ENCODE results near the gene CIB2.

CIB2 gene

GRCh38 chr15:78149068-78149804 lies 18.0 kb upstream of the CIB2 start, which contains the start of gene IDH3A:
IDH3A (plus strand) TSS chr15:78149362; CDS start chr15:78149404, 42 bp downstream.
- no peaks in the 10 kb centered on the region for H3K27me3 ChIP-seq (ENCODE audit: control insufficient read depth in 1 of 2, insufficient read depth in 2 of 2, low read length in 2 of 2)
- H3K36me3 ChIP-seq (ENCODE audit: control insufficient read depth in 2 of 2, insufficient read depth in 2 of 2, low read length in 2 of 2), result no peaks in the 10 kb centered on the region
- H3K9me3 ChIP-seq (ENCODE audit: control insufficient read depth in 2 of 2, low read length in 2 of 2), result no peaks in the 10 kb centered on the region
- peak within 1 kb of the TSS; percentile 75 to 84 for H3K4me3 ChIP-seq (ENCODE audit: low read length in 2 of 2)
- peaks cover 20% of the 10 kb centered on the region for H3K4me1 ChIP-seq (ENCODE audit: control insufficient read depth, insufficient read depth, low read length)
- peak within 1 kb of the TSS; percentile 88 to 93 for H3K9ac ChIP-seq (ENCODE audit: low read length in 2 of 2)
- peak within 1 kb of the TSS; percentile 37 for H3K27ac ChIP-seq (ENCODE audit: low read length)

GRCh38 chr15:78148392-78149067 lies 17.3 kb upstream of the CIB2 start:
- no peak overlapping the region for H3K27ac ChIP-seq (ENCODE audit: low read length)
- H3K4me3 ChIP-seq (ENCODE audit: low read length in 2 of 2), result peak overlapping the region; percentile 75 to 84
- peaks cover 20% of the 10 kb centered on the region for H3K4me1 ChIP-seq (ENCODE audit: control insufficient read depth, insufficient read depth, low read length)
- H3K9me3 ChIP-seq (ENCODE audit: control insufficient read depth in 2 of 2, low read length in 2 of 2), result no peaks in the 10 kb centered on the region
- no peaks in the 10 kb centered on the region for H3K27me3 ChIP-seq (ENCODE audit: control insufficient read depth in 1 of 2, insufficient read depth in 2 of 2, low read length in 2 of 2)
- no peaks in the 10 kb centered on the region for H3K36me3 ChIP-seq (ENCODE audit: control insufficient read depth in 2 of 2, insufficient read depth in 2 of 2, low read length in 2 of 2)
- peak overlapping the region; percentile 79 to 81 for H3K9ac ChIP-seq (ENCODE audit: low read length in 2 of 2)

GRCh38 chr15:78147566-78147965 lies 16.3 kb upstream of the CIB2 start:
- H3K4me3 ChIP-seq (ENCODE audit: low read length in 2 of 2), result no peak overlapping the region
- H3K9ac ChIP-seq (ENCODE audit: low read length in 2 of 2), result no peak overlapping the region
- H3K27ac ChIP-seq (ENCODE audit: low read length), result no peak overlapping the region
- no peaks in the 10 kb centered on the region for H3K9me3 ChIP-seq (ENCODE audit: control insufficient read depth in 2 of 2, low read length in 2 of 2)
- H3K36me3 ChIP-seq (ENCODE audit: control insufficient read depth in 2 of 2, insufficient read depth in 2 of 2, low read length in 2 of 2), result no peaks in the 10 kb centered on the region
- H3K27me3 ChIP-seq (ENCODE audit: control insufficient read depth in 1 of 2, insufficient read depth in 2 of 2, low read length in 2 of 2), result no peaks in the 10 kb centered on the region
- peaks cover 20% of the 10 kb centered on the region for H3K4me1 ChIP-seq (ENCODE audit: control insufficient read depth, insufficient read depth, low read length)

GRCh38 chr15:78146425-78147154 lies 15.3 kb upstream of the CIB2 start:
- H3K36me3 ChIP-seq (ENCODE audit: control insufficient read depth in 2 of 2, insufficient read depth in 2 of 2, low read length in 2 of 2), result no peaks in the 10 kb centered on the region
- H3K9me3 ChIP-seq (ENCODE audit: control insufficient read depth in 2 of 2, low read length in 2 of 2), result no peaks in the 10 kb centered on the region
- H3K27ac ChIP-seq (ENCODE audit: low read length), result no peak overlapping the region
- H3K4me3 ChIP-seq (ENCODE audit: low read length in 2 of 2), result no peak overlapping the region
- H3K4me1 ChIP-seq (ENCODE audit: control insufficient read depth, insufficient read depth, low read length), result peaks cover 20% of the 10 kb centered on the region
- H3K9ac ChIP-seq (ENCODE audit: low read length in 2 of 2), result no peak overlapping the region
- H3K27me3 ChIP-seq (ENCODE audit: control insufficient read depth in 1 of 2, insufficient read depth in 2 of 2, low read length in 2 of 2), result no peaks in the 10 kb centered on the region

GRCh38 chr15:78142332-78142731 lies 11.1 kb upstream of the CIB2 start:
- Histone ChIP-seq H3K4me1 (ENCODE audit: control insufficient read depth, insufficient read depth, low read length) (no peaks in the 10 kb centered on the region), H3K9me3 (ENCODE audit: control insufficient read depth in 2 of 2, low read length in 2 of 2) (no peaks in the 10 kb centered on the region), H3K27me3 (ENCODE audit: control insufficient read depth in 1 of 2, insufficient read depth in 2 of 2, low read length in 2 of 2) (no peaks in the 10 kb centered on the region), H3K4me3 (ENCODE audit: low read length in 2 of 2) (no peak overlapping the region), H3K9ac (ENCODE audit: low read length in 2 of 2) (no peak overlapping the region), H3K27ac (ENCODE audit: low read length) (no peak overlapping the region), H3K36me3 (ENCODE audit: control insufficient read depth in 2 of 2, insufficient read depth in 2 of 2, low read length in 2 of 2) (no peaks in the 10 kb centered on the region)

GRCh38 chr15:78140292-78140691 lies 9.0 kb upstream of the CIB2 start:
- Histone ChIP-seq H3K9me3 (ENCODE audit: control insufficient read depth in 2 of 2, low read length in 2 of 2) (no peaks in the 10 kb centered on the region), H3K36me3 (ENCODE audit: control insufficient read depth in 2 of 2, insufficient read depth in 2 of 2, low read length in 2 of 2) (no peaks in the 10 kb centered on the region), H3K9ac (ENCODE audit: low read length in 2 of 2) (no peak overlapping the region), H3K4me1 (ENCODE audit: control insufficient read depth, insufficient read depth, low read length) (no peaks in the 10 kb centered on the region), H3K27ac (ENCODE audit: low read length) (no peak overlapping the region), H3K4me3 (ENCODE audit: low read length in 2 of 2) (no peak overlapping the region), H3K27me3 (ENCODE audit: control insufficient read depth in 1 of 2, insufficient read depth in 2 of 2, low read length in 2 of 2) (no peaks in the 10 kb centered on the region)

GRCh38 chr15:78139578-78139977 lies 8.3 kb upstream of the CIB2 start:
- Histone ChIP-seq H3K9ac (ENCODE audit: low read length in 2 of 2) (no peak overlapping the region), H3K4me3 (ENCODE audit: low read length in 2 of 2) (no peak overlapping the region), H3K27me3 (ENCODE audit: control insufficient read depth in 1 of 2, insufficient read depth in 2 of 2, low read length in 2 of 2) (no peaks in the 10 kb centered on the region), H3K27ac (ENCODE audit: low read length) (no peak overlapping the region), H3K9me3 (ENCODE audit: control insufficient read depth in 2 of 2, low read length in 2 of 2) (no peaks in the 10 kb centered on the region), H3K4me1 (ENCODE audit: control insufficient read depth, insufficient read depth, low read length) (no peaks in the 10 kb centered on the region), H3K36me3 (ENCODE audit: control insufficient read depth in 2 of 2, insufficient read depth in 2 of 2, low read length in 2 of 2) (no peaks in the 10 kb centered on the region)

- Histone ChIP-seq H3K9ac (ENCODE audit: low read length in 2 of 2) (peak overlapping the region in 1 of 2 donors; percentile 28), H3K27ac (ENCODE audit: low read length) (no peak overlapping the region), H3K4me1 (ENCODE audit: control insufficient read depth, insufficient read depth, low read length) (peaks cover 13% of the 10 kb centered on the region), H3K27me3 (ENCODE audit: control insufficient read depth in 1 of 2, insufficient read depth in 2 of 2, low read length in 2 of 2) (no peaks in the 10 kb centered on the region), H3K36me3 (ENCODE audit: control insufficient read depth in 2 of 2, insufficient read depth in 2 of 2, low read length in 2 of 2) (no peaks in the 10 kb centered on the region), H3K4me3 (ENCODE audit: low read length in 2 of 2) (no peak overlapping the region), H3K9me3 (ENCODE audit: control insufficient read depth in 2 of 2, low read length in 2 of 2) (no peaks in the 10 kb centered on the region)
These were observed 2.6 kb upstream of the CIB2 start for GRCh38 chr15:78133801-78134200.

GRCh38 chr15:78130466-78131294 lies 565 bp downstream of the CIB2 start:
- H3K9me3 ChIP-seq (ENCODE audit: control insufficient read depth in 2 of 2, low read length in 2 of 2), result no peaks in the 10 kb centered on the region
- H3K4me1 ChIP-seq (ENCODE audit: control insufficient read depth, insufficient read depth, low read length), result peaks cover 13% of the 10 kb centered on the region
- H3K36me3 ChIP-seq (ENCODE audit: control insufficient read depth in 2 of 2, insufficient read depth in 2 of 2, low read length in 2 of 2), result no peaks in the 10 kb centered on the region
- no peaks in the 10 kb centered on the region for H3K27me3 ChIP-seq (ENCODE audit: control insufficient read depth in 1 of 2, insufficient read depth in 2 of 2, low read length in 2 of 2)
- no peak overlapping the region for H3K27ac ChIP-seq (ENCODE audit: low read length)
- peak overlapping the region in 1 of 2 donors; percentile 83 for H3K4me3 ChIP-seq (ENCODE audit: low read length in 2 of 2)
- H3K9ac ChIP-seq (ENCODE audit: low read length in 2 of 2), result no peak overlapping the region

GRCh38 chr15:78129751-78130287 lies 1.4 kb downstream of the CIB2 start:
- no peak overlapping the region for H3K9ac ChIP-seq (ENCODE audit: low read length in 2 of 2)
- no peaks in the 10 kb centered on the region for H3K9me3 ChIP-seq (ENCODE audit: control insufficient read depth in 2 of 2, low read length in 2 of 2)
- H3K36me3 ChIP-seq (ENCODE audit: control insufficient read depth in 2 of 2, insufficient read depth in 2 of 2, low read length in 2 of 2), result no peaks in the 10 kb centered on the region
- no peak overlapping the region for H3K4me3 ChIP-seq (ENCODE audit: low read length in 2 of 2)
- H3K27me3 ChIP-seq (ENCODE audit: control insufficient read depth in 1 of 2, insufficient read depth in 2 of 2, low read length in 2 of 2), result no peaks in the 10 kb centered on the region
- peaks cover 13% of the 10 kb centered on the region for H3K4me1 ChIP-seq (ENCODE audit: control insufficient read depth, insufficient read depth, low read length)
- H3K27ac ChIP-seq (ENCODE audit: low read length), result no peak overlapping the region
